ENCODE data around the gene COA1.
A peak's percentile ranks its signal among the peaks of the same experiment; 100 is the strongest.
"Not testable (repeated sequence)": the region's sequence is repeated elsewhere in the genome, so short reads cannot be mapped to it uniquely, and the experiment has no call there.

The COA1 gene

GRCh38 chr7:43726466-43726865 is 2.9 kb downstream of the COA1 start:
- no peak for DNase-seq

- no peak for DNase-seq
These were observed 4.1 kb downstream of the COA1 start for GRCh38 chr7:43725251-43725650.

- no peak for DNase-seq
These were observed 6.3 kb downstream of the COA1 start for GRCh38 chr7:43723007-43723341.

- DNase-seq, result peak; percentile 15 to 53
These were observed 8.0 kb downstream of the COA1 start for GRCh38 chr7:43721193-43721806.

GRCh38 chr7:43716598-43716997 is 12.7 kb downstream of the COA1 start:
- DNase-seq, result no peak

- not testable (repeated sequence) for DNase-seq
These were observed 13.4 kb downstream of the COA1 start for GRCh38 chr7:43715966-43716365.

- no peak for DNase-seq
These were observed 17.8 kb downstream of the COA1 start for GRCh38 chr7:43711503-43711902.

- DNase-seq, result not testable (repeated sequence)
These were observed 21.3 kb downstream of the COA1 start for GRCh38 chr7:43708055-43708454.

GRCh38 chr7:43703573-43703972 is 25.8 kb downstream of the COA1 start:
- no peak for DNase-seq

- no peak for DNase-seq
These were observed 26.3 kb downstream of the COA1 start for GRCh38 chr7:43702974-43703373.

- DNase-seq, result no peak
These were observed 27.4 kb downstream of the COA1 start for GRCh38 chr7:43701929-43702328.

GRCh38 chr7:43701500-43701854 is 27.8 kb downstream of the COA1 start:
- DNase-seq, result no peak

GRCh38 chr7:43700646-43701499 is 28.4 kb downstream of the COA1 start:
- no peak for DNase-seq

- peak; percentile 37 to 65 for DNase-seq
These were observed 29.2 kb downstream of the COA1 start for GRCh38 chr7:43700059-43700501.

- no peak for DNase-seq
These were observed 30.7 kb downstream of the COA1 start for GRCh38 chr7:43698460-43699255.

- no peak for DNase-seq
These were observed 31.6 kb downstream of the COA1 start for GRCh38 chr7:43697690-43698089.

- no peak for DNase-seq
These were observed 34.0 kb downstream of the COA1 start for GRCh38 chr7:43695365-43695764.

GRCh38 chr7:43694399-43694748 is 34.9 kb downstream of the COA1 start:
- DNase-seq, result no peak

- no peak for DNase-seq
These were observed 35.5 kb downstream of the COA1 start for GRCh38 chr7:43693687-43694398.

GRCh38 chr7:43692582-43693373 is 36.5 kb downstream of the COA1 start:
- no peak for DNase-seq

- DNase-seq, result no peak
These were observed 37.7 kb downstream of the COA1 start for GRCh38 chr7:43691611-43692010.

- no peak for DNase-seq
These were observed 40.2 kb downstream of the COA1 start for GRCh38 chr7:43689115-43689514.

All from NCI-H2081 (cell line).